Stimulated activated CD8-positive, alpha-beta memory T cell treated with anti-CD3 and anti-CD28 coated beads, Interleukin-12 subunit alpha, Interleukin-12 subunit beta, amount 100 ng/mL, for 4 hours (primary cell): ENCODE measurements around the gene APEH.

ENCODE experiments used
- DNase-seq: peaks from one replicate; pipeline ENCODE4 v3.0.0-alpha.2; 2020; ENCODE audit warnings: low read depth

APEH gene

GRCh38 chr3:49673715-49674496 lies at the start of gene APEH:
Gene APEH (plus strand): TSS chr3:49674351. CDS start chr3:49674402, 51 bp downstream.
- peak; percentile 96 for DNase-seq

- no peak for DNase-seq
These were observed 49.1 kb upstream of the APEH start for GRCh38 chr3:49625071-49625470.

- no peak for DNase-seq
These were observed 48.0 kb upstream of the APEH start for GRCh38 chr3:49626101-49626581.

- DNase-seq, result no peak
These were observed 47.4 kb upstream of the APEH start for GRCh38 chr3:49626796-49627195.

- no peak for DNase-seq
These were observed 46.5 kb upstream of the APEH start for GRCh38 chr3:49627634-49628033.

GRCh38 chr3:49628249-49628648 lies 45.9 kb upstream of the APEH start:
- DNase-seq, result no peak

GRCh38 chr3:49629451-49629850 lies 44.7 kb upstream of the APEH start:
- no peak for DNase-seq

- no peak for DNase-seq
These were observed 44.3 kb upstream of the APEH start for GRCh38 chr3:49629866-49630265.

GRCh38 chr3:49630784-49631183 lies 43.4 kb upstream of the APEH start:
- DNase-seq, result no peak

GRCh38 chr3:49634736-49635135 lies 39.4 kb upstream of the APEH start:
- no peak for DNase-seq

- DNase-seq, result no peak
These were observed 37.1 kb upstream of the APEH start for GRCh38 chr3:49636883-49637609.

GRCh38 chr3:49638445-49638844 lies 35.7 kb upstream of the APEH start:
- no peak for DNase-seq

GRCh38 chr3:49639551-49639950 lies 34.6 kb upstream of the APEH start:
- no peak for DNase-seq

GRCh38 chr3:49641292-49641691 lies 32.9 kb upstream of the APEH start:
- no peak for DNase-seq

- DNase-seq, result no peak
These were observed 32.0 kb upstream of the APEH start for GRCh38 chr3:49641921-49642707.

- no peak for DNase-seq
These were observed 31.4 kb upstream of the APEH start for GRCh38 chr3:49642708-49643145.

GRCh38 chr3:49644684-49645083 lies 29.5 kb upstream of the APEH start:
- no peak for DNase-seq

- no peak for DNase-seq
These were observed 27.9 kb upstream of the APEH start for GRCh38 chr3:49646236-49646635.

GRCh38 chr3:49647741-49648140 lies 26.4 kb upstream of the APEH start:
- DNase-seq, result no peak

- DNase-seq, result no peak
These were observed 25.7 kb upstream of the APEH start for GRCh38 chr3:49648354-49649019.

GRCh38 chr3:49649576-49649975 lies 24.6 kb upstream of the APEH start:
- no peak for DNase-seq

GRCh38 chr3:49650177-49650576 lies 24.0 kb upstream of the APEH start:
- no peak for DNase-seq
